ENCODE measurements around the gene PASK. TPM values are rescaled to one million over a fixed set of nuclear protein-coding genes. Genes with fewer than 3 reads are reported as not detected.

PASK gene
- polyA plus RNA-seq, 3 donors = 2.8 to 3.7 (median 3.4) TPM

DNA sequence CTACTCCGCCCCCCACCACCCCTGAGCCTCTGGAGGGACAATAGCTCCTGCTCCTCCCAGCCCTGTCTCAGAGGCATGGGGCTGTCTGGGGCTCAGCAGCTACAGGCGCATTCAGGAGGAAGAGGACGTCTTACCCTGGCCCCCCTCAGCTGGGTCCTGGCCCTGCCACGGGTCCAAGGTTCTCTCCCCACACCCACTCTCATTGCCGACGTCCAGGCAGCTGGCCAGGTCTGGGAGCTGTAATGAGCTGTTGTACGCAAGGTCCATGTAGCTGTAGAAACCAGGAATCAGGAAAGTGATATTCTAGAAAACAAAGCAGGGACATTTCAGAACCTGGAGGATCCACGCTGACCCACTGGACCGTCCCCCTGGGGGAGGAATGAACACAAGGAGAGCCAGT is 13.5 kb downstream of the PASK start:
- WGBS, 3 donors = 52 to 84% (median 76%) methylated on average over 9 of the region's 9 CpGs

DNA sequence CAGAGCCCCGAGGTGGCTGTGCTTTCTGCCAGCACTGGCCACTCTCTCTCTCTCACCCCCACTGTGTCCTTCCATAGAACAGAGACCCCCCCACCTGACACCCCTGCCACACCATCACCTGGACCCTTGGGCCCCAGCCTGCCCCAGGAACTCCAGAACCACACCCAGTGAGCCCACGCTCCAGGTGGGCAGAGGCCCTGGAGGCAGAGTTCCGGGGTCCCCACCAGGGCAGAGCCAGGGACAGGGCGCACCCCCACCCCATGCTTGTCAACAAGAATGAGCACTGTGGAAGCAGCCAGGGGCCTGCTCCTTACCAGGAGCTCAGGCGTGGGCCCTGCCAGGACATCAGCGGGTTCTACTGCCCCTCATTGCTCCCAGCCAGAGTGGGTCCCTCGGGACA is 14.6 kb downstream of the PASK start:
- no peak overlapping the region for H3K27ac ChIP-seq (ENCODE audit: low read depth, low read length)
- 94 to 96% (median 94%) methylated on average over 7 of the region's 7 CpGs for WGBS, 3 donors

More for the DNA sequence above, 13.5 kb downstream of the PASK start:
- no peak overlapping the region for H3K27ac ChIP-seq (ENCODE audit: low read depth, low read length)

DNA sequence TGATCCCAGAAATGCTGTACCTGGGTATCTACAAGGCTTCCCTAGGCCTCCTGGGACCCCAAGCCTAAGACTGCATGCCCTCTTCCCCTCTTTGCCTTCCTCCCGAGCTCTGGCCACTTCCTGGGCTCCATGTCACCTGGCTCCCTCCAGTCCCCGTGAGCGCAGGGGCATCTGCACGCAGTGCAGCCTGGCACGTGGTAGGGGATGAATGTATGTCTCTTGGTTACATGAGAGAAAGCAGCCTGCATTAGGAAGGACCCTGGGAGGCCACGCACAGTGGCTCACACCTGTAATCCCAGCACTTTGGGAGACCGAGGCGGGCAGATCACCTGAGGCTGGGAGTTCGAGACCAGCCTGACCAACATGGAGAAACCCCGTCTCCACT is 15.8 kb downstream of the PASK start:
- 94 to 97% (median 96%) methylated on average over 10 of the region's 10 CpGs for WGBS, 3 donors
- no peak overlapping the region for H3K27ac ChIP-seq (ENCODE audit: low read depth, low read length)

DNA sequence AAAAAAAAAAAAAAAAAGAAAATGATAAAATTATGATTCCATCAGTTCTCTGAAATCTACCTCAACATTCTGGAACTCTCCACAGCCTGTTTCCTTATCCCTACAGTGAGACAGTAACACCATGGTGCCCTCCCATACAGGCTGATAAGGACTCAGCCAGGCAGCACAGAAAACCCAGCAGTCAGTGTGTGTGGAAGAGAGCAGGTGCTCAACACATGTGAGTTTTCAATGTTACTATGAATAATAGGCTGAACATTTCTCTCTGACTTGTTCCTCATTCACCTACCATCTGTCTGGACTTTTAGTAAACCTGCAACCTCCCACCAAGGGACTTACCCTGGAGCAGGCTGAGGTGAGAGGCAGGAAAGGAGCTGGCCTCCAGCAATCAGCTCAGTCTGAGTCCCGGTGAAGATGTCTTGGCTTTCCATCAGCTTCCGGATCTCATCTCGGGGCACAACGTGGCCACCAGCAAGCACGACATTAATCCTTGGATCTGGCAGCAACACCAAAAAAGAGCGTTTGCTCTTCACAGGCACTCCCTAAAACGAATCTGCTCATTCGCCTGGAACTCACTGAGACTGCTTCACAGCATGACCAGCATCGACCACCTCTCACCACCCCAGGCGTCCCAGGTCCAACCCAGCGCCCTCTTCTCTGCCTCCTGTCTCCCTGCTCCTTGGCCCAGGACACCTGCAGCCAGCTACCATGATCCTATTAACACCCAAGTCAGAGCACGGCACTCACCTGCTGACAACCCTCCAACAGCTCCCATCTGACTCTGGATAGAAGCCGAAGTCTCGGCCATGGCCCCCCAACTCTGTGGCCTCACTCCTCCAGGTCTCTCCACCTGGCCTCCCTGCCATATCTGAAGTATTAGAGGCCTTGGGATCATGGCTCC is 16.5 kb downstream of the PASK start:
- no peak overlapping the region for H3K27ac ChIP-seq (ENCODE audit: low read depth, low read length)
- WGBS, 3 donors = 73 to 93% (median 93%) methylated on average over 14 of the region's 14 CpGs

DNA sequence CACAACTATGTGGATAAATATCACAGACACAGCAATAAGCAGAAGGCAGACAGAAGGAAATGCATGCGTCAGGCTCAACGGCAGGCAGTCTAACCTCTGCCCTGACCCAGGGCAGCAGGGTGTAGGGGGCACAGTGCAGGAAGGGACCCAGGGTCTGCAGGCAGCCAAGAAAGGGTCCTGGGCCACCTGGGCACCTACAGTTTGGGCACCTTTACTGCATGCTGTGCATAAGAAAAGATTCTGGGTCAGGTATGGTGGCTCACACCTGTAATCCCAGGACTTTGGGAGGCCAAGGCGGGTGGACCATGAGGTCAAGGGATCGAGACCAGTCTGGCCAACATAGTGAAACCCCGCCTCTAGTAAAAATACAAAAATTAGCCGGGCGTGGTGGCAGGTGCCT is 17.7 kb downstream of the PASK start:
- no peak overlapping the region for H3K27ac ChIP-seq (ENCODE audit: low read depth, low read length)
- WGBS, 3 donors = 88 to 96% (median 94%) methylated on average over 7 of the region's 7 CpGs

DNA sequence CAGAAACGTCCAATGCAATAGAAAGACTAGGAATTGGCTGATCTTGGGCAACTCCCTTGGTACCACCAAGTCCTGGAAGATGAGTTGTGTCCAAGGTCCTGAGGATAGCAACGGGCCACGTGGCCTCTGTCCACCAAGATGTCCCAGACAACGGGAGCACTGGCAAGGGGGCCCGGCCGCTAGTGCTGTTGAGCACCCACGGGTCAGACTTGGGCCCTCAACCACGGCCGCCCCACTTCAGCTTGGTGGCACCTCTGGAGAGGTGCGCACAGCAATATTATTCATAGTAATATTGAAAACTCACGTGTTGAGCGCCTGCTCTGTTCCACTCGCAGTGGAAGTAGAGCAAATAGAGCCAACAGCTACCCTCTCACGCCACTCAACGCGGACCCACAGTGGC is 19.0 kb downstream of the PASK start:
- 90 to 94% (median 93%) methylated on average over 16 of the region's 16 CpGs for WGBS, 3 donors

DNA sequence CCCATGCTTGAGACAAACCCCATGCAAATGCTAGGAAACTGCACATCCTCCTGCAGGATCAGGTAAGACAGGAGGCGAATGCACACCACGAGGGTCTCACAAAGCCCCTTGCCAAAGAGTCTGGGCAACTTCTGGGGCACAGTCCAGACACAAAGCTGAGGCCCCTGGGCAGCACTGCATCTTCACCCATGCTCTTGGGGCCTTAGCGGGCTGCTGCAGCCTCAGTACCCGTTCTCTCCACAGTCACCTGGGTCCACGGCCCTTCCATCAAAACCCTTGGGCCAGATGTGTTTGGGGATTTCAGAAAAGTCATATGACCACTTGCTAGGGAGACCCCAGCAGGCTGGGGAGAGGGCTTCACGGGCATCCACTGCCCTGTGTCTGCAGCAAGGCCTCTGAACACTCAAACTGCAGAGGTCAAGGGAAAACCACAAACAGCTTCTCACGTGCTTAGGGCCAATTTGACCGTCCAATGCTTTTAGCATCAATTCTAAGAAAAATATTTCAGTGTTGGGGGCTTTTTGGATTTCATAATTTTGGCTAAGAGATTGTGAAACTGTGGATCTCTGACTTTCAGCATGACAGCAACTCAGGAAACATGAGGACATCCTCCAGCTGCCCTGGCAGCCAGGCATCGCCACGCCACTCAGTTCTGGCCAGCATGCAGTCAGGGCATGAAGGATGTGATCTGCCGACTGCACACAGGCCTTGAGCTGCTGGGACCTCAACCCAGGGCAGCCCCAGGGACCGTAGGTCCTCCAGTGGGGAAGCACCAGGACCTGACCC is 20.0 kb downstream of the PASK start:
- no peak overlapping the region for H3K27ac ChIP-seq (ENCODE audit: low read depth, low read length)
- 65 to 91% (median 72%) methylated on average over 12 of the region's 12 CpGs for WGBS, 3 donors

More for the DNA sequence above, 19.0 kb downstream of the PASK start:
- H3K27ac ChIP-seq (ENCODE audit: low read depth, low read length) = no peak overlapping the region

DNA sequence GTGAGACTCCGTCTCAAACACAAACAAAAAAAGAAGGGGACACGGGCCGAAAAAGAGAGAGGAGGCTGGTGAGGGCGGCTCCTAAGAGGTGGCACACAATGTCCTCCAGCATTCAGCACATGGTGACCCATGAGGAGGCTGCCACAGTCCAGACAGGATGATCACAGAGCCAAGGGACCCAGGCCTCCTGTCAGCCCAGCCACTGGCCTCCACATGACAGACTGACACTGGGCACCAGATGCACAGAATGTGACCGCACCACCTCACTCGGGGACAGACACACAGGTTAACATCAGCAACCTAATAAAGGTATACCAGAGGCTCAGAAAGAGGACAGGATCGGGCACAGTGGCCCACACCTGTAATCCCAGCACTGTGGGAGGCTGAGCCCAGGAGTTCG is 21.0 kb downstream of the PASK start:
- 93 to 97% (median 93%) methylated on average over 6 to 8 of the region's 8 CpGs for WGBS, 3 donors
- H3K27ac ChIP-seq (ENCODE audit: low read depth, low read length) = no peak overlapping the region

DNA sequence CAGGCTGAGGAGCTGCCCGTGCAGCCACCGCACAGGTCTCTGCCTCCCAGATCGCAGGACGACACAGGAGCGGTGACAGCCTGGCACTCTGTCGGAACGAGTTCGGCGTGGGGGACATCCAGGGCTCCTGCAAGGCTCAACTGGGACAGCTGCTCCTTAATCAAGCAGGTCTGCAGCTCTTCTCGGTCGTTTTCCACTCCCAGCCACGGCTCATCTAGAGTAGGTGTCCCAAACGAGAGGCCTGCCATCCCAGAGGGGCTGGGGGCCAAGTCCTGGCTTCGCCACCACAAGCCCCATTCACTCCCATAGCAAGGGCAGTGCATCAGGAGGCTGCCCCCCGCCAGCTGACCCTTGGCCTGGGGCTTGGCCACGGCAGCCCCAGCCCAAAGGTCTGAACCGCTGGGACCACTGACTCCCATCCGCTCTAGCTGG is 22.5 kb downstream of the PASK start:
- H3K27ac ChIP-seq (ENCODE audit: low read depth, low read length) = no peak overlapping the region
- WGBS, 3 donors = 94 to 97% (median 96%) methylated on average over 16 to 18 of the region's 18 CpGs

DNA sequence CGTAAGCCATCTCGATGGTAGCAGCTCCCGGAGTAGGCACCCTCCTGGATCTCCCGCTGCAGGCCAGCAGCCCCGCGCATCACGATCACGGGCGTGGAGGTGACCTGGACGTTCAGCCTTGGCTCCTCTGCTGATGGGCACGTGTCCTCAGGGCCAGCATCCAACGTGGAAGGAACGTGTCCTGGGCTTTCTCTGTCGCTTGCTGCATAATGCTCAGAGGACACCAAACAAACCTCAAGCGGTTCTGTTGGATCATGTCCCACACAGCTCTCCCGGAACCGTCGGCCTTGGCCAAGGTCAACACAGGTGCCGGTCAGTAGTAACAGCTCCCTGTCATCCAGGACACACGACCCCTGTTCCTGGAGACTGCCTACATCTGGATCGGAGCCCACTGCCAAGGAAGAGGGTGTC is 23.1 kb downstream of the PASK start:
- 82 to 94% (median 91%) methylated on average over 21 of the region's 21 CpGs for WGBS, 3 donors
- H3K27ac ChIP-seq (ENCODE audit: low read depth, low read length) = no peak overlapping the region

DNA sequence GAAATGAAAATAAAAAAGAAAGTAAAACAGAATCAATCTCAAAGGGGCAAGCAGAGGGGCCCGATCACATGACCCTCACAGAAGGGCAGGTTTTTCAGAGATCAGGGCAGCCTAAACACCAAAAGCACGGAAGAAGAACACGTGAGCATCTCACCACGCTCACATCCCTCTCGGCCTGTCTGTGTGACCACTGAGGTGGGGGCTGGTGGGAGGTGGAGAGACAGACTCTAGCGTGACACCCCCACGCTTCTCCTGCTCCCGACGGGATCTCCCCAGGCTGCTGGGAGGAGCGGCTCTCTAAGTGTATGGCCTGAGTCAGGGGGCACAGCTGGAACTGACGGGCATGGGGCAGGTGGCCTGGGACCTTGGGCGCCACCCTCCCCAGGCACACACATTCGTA is 23.6 kb downstream of the PASK start:
- 91 to 95% (median 93%) methylated on average over 13 of the region's 13 CpGs for WGBS, 3 donors
- H3K27ac ChIP-seq (ENCODE audit: low read depth, low read length) = no peak overlapping the region

DNA sequence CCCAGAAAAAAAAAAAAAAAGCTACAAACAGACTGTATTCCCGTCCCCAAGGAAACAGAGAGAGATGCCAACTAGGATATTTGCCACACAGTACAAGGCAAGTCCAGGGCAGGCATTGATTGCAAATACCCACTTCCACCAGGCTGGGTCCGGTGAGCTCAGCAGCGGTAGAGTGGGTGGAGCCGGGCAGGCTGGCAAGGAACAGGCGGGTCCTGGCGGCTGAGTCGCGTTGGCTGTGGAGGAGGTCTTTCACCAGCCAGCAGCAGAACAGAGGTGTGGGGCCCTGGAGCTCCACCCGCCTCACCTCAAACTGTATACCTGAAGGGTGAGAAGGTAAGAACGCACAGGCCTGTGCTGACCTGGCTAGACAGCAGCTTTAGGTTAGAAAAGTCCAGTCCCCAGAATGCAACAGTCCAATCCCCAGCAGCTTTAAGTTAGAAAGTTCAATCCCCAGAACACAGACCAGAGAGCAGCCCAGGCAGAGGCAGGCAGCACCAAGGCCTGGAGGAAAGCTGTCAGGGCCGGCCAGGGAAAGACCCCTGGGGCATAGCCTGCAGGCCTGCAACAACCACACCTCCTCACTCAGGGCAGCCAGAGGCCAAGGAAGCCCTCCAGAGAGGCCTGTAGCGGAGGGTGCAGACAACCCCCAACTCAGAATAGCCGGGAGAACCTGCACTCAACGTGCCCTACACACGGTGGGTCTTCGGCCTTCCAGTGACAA is 25.3 kb downstream of the PASK start:
- 78 to 88% (median 80%) methylated on average over 16 of the region's 16 CpGs for WGBS, 3 donors
- H3K27ac ChIP-seq (ENCODE audit: low read depth, low read length) = no peak overlapping the region

DNA sequence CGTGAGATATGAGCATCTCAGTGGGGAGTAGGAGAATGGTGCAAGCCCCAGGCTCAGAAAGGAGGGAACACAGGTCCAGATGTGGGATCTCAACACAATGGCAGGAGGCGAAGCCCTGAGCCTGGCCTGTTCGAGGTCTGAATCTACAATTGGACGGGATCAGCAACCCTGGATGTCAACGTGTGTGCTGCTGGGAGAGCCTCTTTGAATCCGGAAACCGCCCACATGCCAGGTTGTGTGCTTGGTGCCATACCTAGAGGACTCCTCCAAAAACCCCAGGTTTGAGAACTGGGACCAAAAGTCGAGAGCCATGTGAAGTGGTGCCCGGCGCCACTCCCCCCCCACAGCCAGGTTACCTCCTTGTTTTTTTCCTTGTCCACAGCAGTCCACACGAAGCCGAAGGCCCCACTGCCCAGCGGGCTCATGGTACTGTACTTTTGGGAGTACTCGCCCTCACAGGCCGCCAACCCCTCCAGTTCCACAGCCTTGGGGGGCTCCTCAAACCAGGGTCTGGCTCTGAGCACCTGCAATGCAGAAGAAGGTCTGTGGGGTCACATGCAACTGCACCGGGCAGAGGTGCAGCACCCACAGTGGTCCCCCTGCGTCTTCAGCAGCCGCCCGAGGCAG is 26.8 kb downstream of the PASK start:
- WGBS, 3 donors = 88 to 94% (median 94%) methylated on average over 19 of the region's 19 CpGs
- H3K27ac ChIP-seq (ENCODE audit: low read depth, low read length) = no peak overlapping the region

DNA sequence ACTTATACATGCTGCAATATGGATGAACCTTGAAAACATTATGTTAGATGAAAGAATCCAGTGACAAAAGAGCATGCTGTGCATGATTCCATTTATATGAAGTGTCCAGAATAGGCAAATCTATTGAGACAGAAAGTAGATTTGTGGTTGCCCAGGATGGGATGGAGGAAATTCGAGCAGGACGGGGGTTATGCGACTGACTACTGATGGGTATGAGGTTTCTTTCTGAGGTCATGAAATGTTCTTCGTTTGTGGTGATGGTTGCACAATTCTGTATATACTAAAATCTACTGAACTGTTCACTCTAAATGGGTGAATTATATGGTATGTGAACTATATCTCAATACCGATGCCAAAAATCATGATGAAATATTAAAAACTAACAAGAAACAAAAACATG is 28.3 kb downstream of the PASK start:
- no peak overlapping the region for H3K27ac ChIP-seq (ENCODE audit: low read depth, low read length)
- 80 to 94% (median 86%) methylated on average over 5 of the region's 5 CpGs for WGBS, 3 donors

DNA sequence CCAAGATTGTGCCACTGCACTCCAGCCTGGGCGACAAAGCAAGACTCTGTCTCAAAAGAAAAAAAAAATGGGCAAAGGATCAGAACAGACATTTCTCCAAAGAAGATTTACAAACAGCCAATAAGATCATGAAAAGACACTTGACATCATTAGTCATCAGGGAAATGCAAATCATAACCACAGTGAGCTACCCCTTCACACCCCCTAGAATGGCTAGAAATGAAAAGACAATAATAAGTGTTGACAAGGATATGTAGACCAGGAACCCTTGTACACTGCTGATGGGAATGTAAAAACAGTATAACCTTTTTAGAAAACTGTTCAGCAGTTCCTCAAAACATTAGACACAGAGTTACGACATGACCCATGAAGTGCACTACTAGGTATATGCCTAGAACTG is 28.8 kb downstream of the PASK start:
- no peak overlapping the region for H3K27ac ChIP-seq (ENCODE audit: low read depth, low read length)
- 93 to 98% (median 96%) methylated on average over 2 of the region's 2 CpGs for whole genome bisulfite sequencing, 3 donors

DNA sequence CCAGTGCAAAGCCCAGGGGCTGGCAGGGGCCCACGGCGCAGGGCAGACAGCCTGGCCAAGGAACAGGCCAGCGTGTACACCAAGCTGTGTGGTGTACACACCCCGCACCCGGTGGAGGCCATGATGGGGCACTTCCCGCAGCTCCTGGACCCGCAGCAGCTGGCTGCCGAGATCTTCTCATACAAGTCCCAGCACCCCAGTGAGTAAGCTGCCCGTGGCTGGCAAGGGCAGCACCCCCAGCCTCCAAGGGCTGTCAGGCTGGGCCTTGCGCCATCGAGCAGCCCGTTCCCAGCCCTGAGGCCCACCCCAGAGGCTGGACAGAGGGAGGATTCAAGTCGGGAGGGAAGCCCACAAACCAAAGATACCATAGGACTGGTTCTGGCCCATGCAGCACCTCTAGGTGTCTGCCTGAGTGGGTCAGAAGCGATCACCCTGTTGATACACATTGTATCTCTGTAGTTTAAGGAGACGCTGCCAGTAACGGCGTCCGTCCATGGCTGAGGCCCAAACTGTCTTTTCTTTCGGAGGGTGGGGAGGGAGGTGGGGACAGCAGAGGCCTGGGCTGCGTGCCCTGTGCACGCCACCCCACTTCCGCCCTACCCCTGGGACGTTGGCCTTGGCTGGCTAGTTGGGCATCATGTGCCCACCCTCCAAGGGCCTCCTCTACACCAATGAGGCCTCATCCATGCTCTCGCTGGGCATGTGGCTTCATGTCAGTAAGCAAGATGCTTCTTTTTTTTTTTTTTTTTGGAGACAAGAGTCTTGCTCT is 30.4 kb downstream of the PASK start:
- no peak overlapping the region for H3K27ac ChIP-seq (ENCODE audit: low read depth, low read length)
- 90 to 94% (median 93%) methylated on average over 22 to 24 of the region's 24 CpGs for whole genome bisulfite sequencing, 3 donors

DNA sequence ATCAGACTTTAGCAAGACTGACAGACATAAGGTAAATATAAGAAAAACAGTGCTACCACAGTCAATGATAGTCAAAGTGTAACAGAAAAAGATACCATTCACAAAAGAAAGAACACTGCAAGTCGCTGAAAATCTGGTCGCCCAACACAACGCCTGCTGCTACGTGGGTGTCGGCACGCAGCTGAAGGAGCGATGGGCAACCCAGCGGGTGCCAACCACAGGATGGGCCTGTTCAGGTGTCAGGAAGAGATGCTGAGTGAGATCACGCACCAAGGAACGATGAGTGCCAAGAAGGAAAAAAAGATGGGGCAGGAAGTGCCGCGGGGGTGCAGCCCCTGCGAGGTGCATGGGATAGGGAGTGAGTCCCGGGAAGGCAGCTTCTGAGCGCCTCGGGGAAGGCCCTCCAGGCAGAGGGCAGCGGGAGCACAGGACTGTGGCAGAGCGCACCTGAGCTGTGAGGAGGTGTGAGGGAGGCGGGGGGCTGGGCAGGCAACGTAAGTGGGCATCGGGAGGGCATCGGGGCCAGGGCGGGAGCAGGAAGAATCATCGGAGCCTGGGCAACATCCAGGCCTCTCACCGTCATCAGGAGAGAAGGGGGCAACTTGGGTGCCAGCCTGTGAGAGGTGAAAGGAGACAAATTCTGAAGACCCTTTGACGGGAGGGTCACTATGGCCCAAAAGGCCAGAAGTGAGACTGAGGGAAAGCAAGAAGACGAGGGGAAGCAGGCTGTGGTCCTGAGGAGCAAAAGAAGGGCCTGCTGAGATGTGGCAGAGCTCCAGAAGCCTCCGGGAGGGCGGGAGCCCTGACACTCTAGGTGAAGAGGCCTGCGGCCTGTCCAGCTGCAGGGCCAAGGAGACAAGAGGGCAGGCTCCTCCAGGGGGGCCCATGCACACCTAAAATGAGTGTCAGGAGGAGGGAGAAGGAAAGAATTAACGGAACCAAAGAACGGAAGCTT is 32.4 kb downstream of the PASK start:
- WGBS, 3 donors = 92 to 95% (median 94%) methylated on average over 32 of the region's 32 CpGs
- H3K27ac ChIP-seq (ENCODE audit: low read depth, low read length) = no peak overlapping the region

Data from adipose tissue (tissue), 3 donors.